ENCODE measurements around the gene PTCRA. TPM values are rescaled to one million over a fixed set of nuclear protein-coding genes. Genes with fewer than 3 reads are reported as not detected.
A peak's percentile ranks its signal among the peaks of the same experiment; 100 is the strongest.

PTCRA gene
- total and polyA plus RNA-seq, 2 donors, result 13.4 to 145 TPM

DNA sequence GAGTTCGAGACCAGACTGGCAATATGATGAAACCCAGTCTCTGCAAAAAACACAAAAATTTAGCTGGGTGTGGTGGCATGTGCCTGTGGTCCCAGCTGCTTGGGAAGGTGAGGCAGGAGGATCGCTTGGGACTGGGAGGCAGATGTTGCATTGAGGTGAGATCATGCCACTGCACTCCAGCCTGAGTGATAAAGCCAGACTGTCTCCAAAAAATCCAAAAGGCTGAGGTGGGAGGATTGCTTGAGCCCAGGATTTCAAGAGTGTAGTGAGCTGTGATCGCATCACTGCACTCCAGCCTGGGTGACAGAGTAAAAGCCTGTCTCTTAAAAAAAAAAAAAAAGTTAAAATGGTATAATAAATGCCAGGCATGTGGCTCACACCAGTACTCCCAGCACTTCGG is 1.3 kb upstream of the PTCRA start:
- 69% methylated on average over 4 of the region's 4 CpGs for WGBS
- Histone ChIP-seq H3K27ac (ENCODE audit: low read depth in 1 of 2, low read length in 1 of 2) (peak overlapping the region in 1 of 2 donors; percentile 99), H3K4me3 (ENCODE audit: low read length in 2 of 2) (peak overlapping the region in 1 of 2 donors; percentile 68), H3K27me3 (ENCODE audit: control insufficient read depth in 2 of 2, insufficient read depth in 1 of 2, low read length in 1 of 2) (no peaks in the 10 kb centered on the region), H3K36me3 (ENCODE audit: control insufficient read depth in 2 of 2, insufficient read depth in 2 of 2, low read length in 1 of 2) (peaks cover 1 to 5% of the 10 kb centered on the region in 2 donors), H3K4me1 (ENCODE audit: control insufficient read depth in 2 of 2, insufficient read depth in 2 of 2, low read length in 2 of 2) (peaks cover 19 to 89% of the 10 kb centered on the region in 2 donors), H3K9me3 (ENCODE audit: control insufficient read depth in 2 of 2, insufficient read depth in 1 of 2, low read length in 1 of 2) (peaks cover 0 to 2% of the 10 kb centered on the region in 2 donors)
- DNase-seq (ENCODE audit: low read depth in 6 of 9, low spot score in 9 of 9), result peak in 1 of 9 donors; percentile 34

- DNase-seq (ENCODE audit: low read depth in 6 of 9, low spot score in 9 of 9), result peak in 2 of 9 donors; percentile 36 to 57
- peaks cover 6 to 9% of the 10 kb centered on the region in 2 donors for H3K36me3 ChIP-seq (ENCODE audit: control insufficient read depth in 2 of 2, insufficient read depth in 2 of 2, low read length in 1 of 2)
- WGBS, result 37% methylated on average over 1 of the region's 1 CpG
- no peaks in the 10 kb centered on the region for H3K27me3 ChIP-seq (ENCODE audit: control insufficient read depth in 2 of 2, insufficient read depth in 1 of 2, low read length in 1 of 2)
- peak overlapping the region; percentile 70 to 99 for H3K27ac ChIP-seq (ENCODE audit: low read depth in 1 of 2, low read length in 1 of 2)
- H3K9me3 ChIP-seq (ENCODE audit: control insufficient read depth in 2 of 2, insufficient read depth in 1 of 2, low read length in 1 of 2), result peaks cover 0 to 5% of the 10 kb centered on the region in 2 donors
- H3K4me1 ChIP-seq (ENCODE audit: control insufficient read depth in 2 of 2, insufficient read depth in 2 of 2, low read length in 2 of 2), result peaks cover 20 to 83% of the 10 kb centered on the region in 2 donors
- H3K4me3 ChIP-seq (ENCODE audit: low read length in 2 of 2), result peak overlapping the region; percentile 44 to 68
These were observed 435 bp downstream of the PTCRA start for GRCh38 chr6:42916288-42916687.

- WGBS, result 91% methylated on average over 6 of the region's 6 CpGs
- no peak overlapping the region for H3K4me3 ChIP-seq (ENCODE audit: low read length in 2 of 2)
- H3K27ac ChIP-seq (ENCODE audit: low read depth in 1 of 2, low read length in 1 of 2), result no peak overlapping the region
- H3K27me3 ChIP-seq (ENCODE audit: control insufficient read depth in 2 of 2, insufficient read depth in 1 of 2, low read length in 1 of 2), result no peaks in the 10 kb centered on the region
- DNase-seq (ENCODE audit: low read depth in 6 of 9, low spot score in 9 of 9), result no peak
- H3K36me3 ChIP-seq (ENCODE audit: control insufficient read depth in 2 of 2, insufficient read depth in 2 of 2, low read length in 1 of 2), result peaks cover 27 to 56% of the 10 kb centered on the region in 2 donors
- H3K9me3 ChIP-seq (ENCODE audit: control insufficient read depth in 2 of 2, insufficient read depth in 1 of 2, low read length in 1 of 2), result peaks cover 0 to 5% of the 10 kb centered on the region in 2 donors
- peaks cover 6 to 70% of the 10 kb centered on the region in 2 donors for H3K4me1 ChIP-seq (ENCODE audit: control insufficient read depth in 2 of 2, insufficient read depth in 2 of 2, low read length in 2 of 2)
These were observed 5.9 kb downstream of the PTCRA start for GRCh38 chr6:42921801-42922200.

GRCh38 chr6:42923666-42924065 is 7.8 kb downstream of the PTCRA start:
- no peak overlapping the region for H3K27ac ChIP-seq (ENCODE audit: low read depth in 1 of 2, low read length in 1 of 2)
- DNase-seq (ENCODE audit: low read depth in 6 of 9, low spot score in 9 of 9), result no peak
- no peak overlapping the region for H3K4me3 ChIP-seq (ENCODE audit: low read length in 2 of 2)
- H3K36me3 ChIP-seq (ENCODE audit: control insufficient read depth in 2 of 2, insufficient read depth in 2 of 2, low read length in 1 of 2), result peaks cover 27 to 60% of the 10 kb centered on the region in 2 donors
- H3K27me3 ChIP-seq (ENCODE audit: control insufficient read depth in 2 of 2, insufficient read depth in 1 of 2, low read length in 1 of 2), result no peaks in the 10 kb centered on the region
- H3K9me3 ChIP-seq (ENCODE audit: control insufficient read depth in 2 of 2, insufficient read depth in 1 of 2, low read length in 1 of 2), result peaks cover 0 to 5% of the 10 kb centered on the region in 2 donors
- WGBS, result 96% methylated on average over 2 of the region's 2 CpGs
- peaks cover 10 to 73% of the 10 kb centered on the region in 2 donors for H3K4me1 ChIP-seq (ENCODE audit: control insufficient read depth in 2 of 2, insufficient read depth in 2 of 2, low read length in 2 of 2)

GRCh38 chr6:42925248-42925857 is 9.5 kb downstream of the PTCRA start:
- Histone ChIP-seq H3K4me3 (ENCODE audit: low read length in 2 of 2) (no peak overlapping the region), H3K9me3 (ENCODE audit: control insufficient read depth in 2 of 2, insufficient read depth in 1 of 2, low read length in 1 of 2) (peaks cover 0 to 6% of the 10 kb centered on the region in 2 donors), H3K27me3 (ENCODE audit: control insufficient read depth in 2 of 2, insufficient read depth in 1 of 2, low read length in 1 of 2) (no peaks in the 10 kb centered on the region), H3K27ac (ENCODE audit: low read depth in 1 of 2, low read length in 1 of 2) (peak overlapping the region in 1 of 2 donors; percentile 65), H3K36me3 (ENCODE audit: control insufficient read depth in 2 of 2, insufficient read depth in 2 of 2, low read length in 1 of 2) (peaks cover 21 to 51% of the 10 kb centered on the region in 2 donors), H3K4me1 (ENCODE audit: control insufficient read depth in 2 of 2, insufficient read depth in 2 of 2, low read length in 2 of 2) (peaks cover 4 to 66% of the 10 kb centered on the region in 2 donors)
- 91% methylated on average over 23 of the region's 23 CpGs for WGBS
- no peak for DNase-seq (ENCODE audit: low read depth in 6 of 9, low spot score in 9 of 9)

DNA sequence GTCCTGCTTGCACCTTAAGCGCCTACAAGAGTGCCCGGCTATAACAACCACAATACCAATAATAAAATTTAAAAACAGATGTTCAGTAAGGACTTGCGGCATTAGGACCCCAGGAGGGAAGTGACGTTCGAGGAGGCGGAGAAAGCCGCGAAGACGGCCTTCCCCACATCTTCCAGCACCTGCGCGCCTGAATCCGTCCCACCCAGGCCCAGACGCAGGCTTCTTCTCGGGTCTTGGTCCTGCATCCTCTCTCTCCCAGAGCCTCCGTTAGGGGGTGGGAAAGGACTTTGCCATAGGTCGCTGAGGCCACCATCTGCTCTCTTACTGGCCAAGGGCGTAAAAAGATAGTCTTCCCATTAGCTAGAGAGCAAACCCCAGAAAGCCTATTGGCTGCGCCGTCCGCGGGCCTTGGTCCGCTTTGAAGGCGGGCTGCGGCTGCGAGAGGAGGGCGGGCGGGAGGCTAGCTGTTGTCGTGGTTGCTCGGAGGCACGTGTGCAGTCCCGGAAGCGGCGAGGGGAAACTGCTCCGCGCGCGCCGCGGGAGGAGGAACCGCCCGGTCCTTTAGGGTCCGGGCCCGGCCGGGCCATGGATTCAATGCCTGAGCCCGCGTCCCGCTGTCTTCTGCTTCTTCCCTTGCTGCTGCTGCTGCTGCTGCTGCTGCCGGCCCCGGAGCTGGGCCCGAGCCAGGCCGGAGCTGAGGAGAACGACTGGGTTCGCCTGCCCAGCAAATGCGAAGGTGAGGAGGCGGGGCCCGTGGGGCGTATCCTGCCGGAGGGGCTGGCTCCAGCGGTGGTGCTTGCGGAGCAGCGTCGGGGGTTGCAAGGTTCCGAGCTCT is 13.3 kb downstream of the PTCRA start, which contains the start of gene CNPY3:
TSS of gene CNPY3 (plus strand) at position 495 of the 835 bp plus-strand sequence. CDS start at position 586, 91 bp downstream.
- H3K27me3 ChIP-seq (ENCODE audit: control insufficient read depth in 2 of 2, insufficient read depth in 1 of 2, low read length in 1 of 2), result no peaks in the 10 kb centered on the region
- peak within 1 kb of the TSS; percentile 74 to 82 for H3K4me3 ChIP-seq (ENCODE audit: low read length in 2 of 2)
- peak in 8 of 9 donors; percentile 90 to 97 (median 94) for DNase-seq (ENCODE audit: low read depth in 6 of 9, low spot score in 9 of 9)
- H3K4me1 ChIP-seq (ENCODE audit: control insufficient read depth in 2 of 2, insufficient read depth in 2 of 2, low read length in 2 of 2), result peaks cover 25 to 73% of the 10 kb centered on the region in 2 donors
- peaks cover 0 to 6% of the 10 kb centered on the region in 2 donors for H3K9me3 ChIP-seq (ENCODE audit: control insufficient read depth in 2 of 2, insufficient read depth in 1 of 2, low read length in 1 of 2)
- WGBS, result under 1% methylated on average over 63 of the region's 63 CpGs
- peak within 1 kb of the TSS; percentile 98 to 99 for H3K27ac ChIP-seq (ENCODE audit: low read depth in 1 of 2, low read length in 1 of 2)
- H3K36me3 ChIP-seq (ENCODE audit: control insufficient read depth in 2 of 2, insufficient read depth in 2 of 2, low read length in 1 of 2), result peaks cover 18 to 51% of the 10 kb centered on the region in 2 donors

DNA sequence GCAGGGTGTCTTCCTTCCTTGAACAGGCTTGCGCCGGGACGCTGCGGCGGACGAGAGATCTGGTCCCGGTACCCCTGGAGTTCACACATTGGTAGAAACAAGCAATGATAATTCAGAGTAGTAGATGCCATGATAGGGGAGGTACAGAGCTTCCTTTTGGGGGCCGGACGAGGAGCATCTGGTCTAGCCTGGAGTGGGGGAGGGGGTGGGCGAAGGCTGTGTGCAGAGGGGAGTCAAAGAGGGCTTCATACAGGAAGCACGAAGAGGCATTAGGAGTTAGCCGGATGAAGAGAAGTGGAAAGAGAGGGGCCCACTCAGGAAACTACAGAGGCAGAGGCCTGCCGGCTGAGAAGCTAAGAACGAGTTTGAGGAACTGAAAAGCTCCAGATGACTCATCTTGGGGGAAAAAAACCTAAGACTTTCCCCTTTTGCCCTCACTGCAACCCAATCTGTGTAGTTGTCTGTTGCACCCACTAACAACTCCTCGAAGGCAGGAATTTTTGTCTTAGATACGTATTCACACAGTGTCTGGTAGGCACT is 14.0 kb downstream of the PTCRA start:
- peak overlapping the region; percentile 74 to 82 for H3K4me3 ChIP-seq (ENCODE audit: low read length in 2 of 2)
- H3K9me3 ChIP-seq (ENCODE audit: control insufficient read depth in 2 of 2, insufficient read depth in 1 of 2, low read length in 1 of 2), result peaks cover 0 to 6% of the 10 kb centered on the region in 2 donors
- H3K36me3 ChIP-seq (ENCODE audit: control insufficient read depth in 2 of 2, insufficient read depth in 2 of 2, low read length in 1 of 2), result peaks cover 19 to 54% of the 10 kb centered on the region in 2 donors
- peak in 6 of 9 donors; percentile 75 to 91 (median 80) for DNase-seq (ENCODE audit: low read depth in 6 of 9, low spot score in 9 of 9)
- H3K27ac ChIP-seq (ENCODE audit: low read depth in 1 of 2, low read length in 1 of 2), result peak overlapping the region; percentile 98 to 99
- H3K4me1 ChIP-seq (ENCODE audit: control insufficient read depth in 2 of 2, insufficient read depth in 2 of 2, low read length in 2 of 2), result peaks cover 25 to 71% of the 10 kb centered on the region in 2 donors
- under 1% methylated on average over 16 of the region's 16 CpGs for WGBS
- no peaks in the 10 kb centered on the region for H3K27me3 ChIP-seq (ENCODE audit: control insufficient read depth in 2 of 2, insufficient read depth in 1 of 2, low read length in 1 of 2)

GRCh38 chr6:42932412-42932811 is 16.6 kb downstream of the PTCRA start:
- H3K4me3 ChIP-seq (ENCODE audit: low read length in 2 of 2), result peak overlapping the region in 1 of 2 donors; percentile 82
- 93% methylated on average over 3 of the region's 3 CpGs for WGBS
- peaks cover 32 to 58% of the 10 kb centered on the region in 2 donors for H3K36me3 ChIP-seq (ENCODE audit: control insufficient read depth in 2 of 2, insufficient read depth in 2 of 2, low read length in 1 of 2)
- H3K27ac ChIP-seq (ENCODE audit: low read depth in 1 of 2, low read length in 1 of 2), result peak overlapping the region in 1 of 2 donors; percentile 10
- H3K27me3 ChIP-seq (ENCODE audit: control insufficient read depth in 2 of 2, insufficient read depth in 1 of 2, low read length in 1 of 2), result no peaks in the 10 kb centered on the region
- H3K9me3 ChIP-seq (ENCODE audit: control insufficient read depth in 2 of 2, insufficient read depth in 1 of 2, low read length in 1 of 2), result peaks cover 0 to 6% of the 10 kb centered on the region in 2 donors
- H3K4me1 ChIP-seq (ENCODE audit: control insufficient read depth in 2 of 2, insufficient read depth in 2 of 2, low read length in 2 of 2), result peaks cover 25 to 56% of the 10 kb centered on the region in 2 donors
- DNase-seq (ENCODE audit: low read depth in 6 of 9, low spot score in 9 of 9), result no peak

All from thymus (tissue), 11 donors.